ENCODE results near the gene RASAL2.

DNA sequence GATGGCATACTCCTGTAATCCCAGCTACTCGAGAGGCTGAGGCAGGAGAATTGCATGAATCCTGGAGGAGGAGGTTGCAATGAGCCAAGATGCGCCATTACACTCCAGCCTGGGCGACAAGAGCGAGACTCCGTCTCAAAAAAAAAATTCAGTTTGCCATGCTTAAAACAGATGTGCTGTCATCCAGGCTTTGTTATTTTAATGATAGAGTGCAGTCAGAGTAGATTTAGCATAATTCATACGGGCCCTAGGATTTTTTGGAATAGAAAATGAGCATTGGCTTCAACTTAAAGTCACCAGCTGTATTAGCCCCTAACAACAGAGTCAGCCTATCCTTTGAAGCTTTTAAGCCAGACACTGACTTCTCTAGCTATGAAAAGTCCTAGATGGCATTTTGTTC is 124.6 kb downstream of the RASAL2 start:
- TF ChIP-seq NFKBIZ (CRISPR knock-in tag; IDR thresholded peaks at IDR 0.05) (no peak), MXI1 (IDR thresholded peaks at IDR 0.05; ENCODE audit: borderline replicate concordance, low read depth, low read length) (no peak), CEBPB (IDR thresholded peaks at IDR 0.05; ENCODE audit: borderline replicate concordance, low read depth, low read length) (no peak), U2AF1 (optimal IDR thresholded peaks at IDR 0.05; ENCODE audit: low read depth, low read length) (no peak), UBTF (CRISPR knock-in tag; IDR thresholded peaks at IDR 0.05) (no peak), EP300 (IDR thresholded peaks at IDR 0.05; ENCODE audit: low read depth in 2 of 2, low read length in 2 of 2) (no peak), EP300 (CRISPR knock-in tag; IDR thresholded peaks at IDR 0.05; ENCODE audit: borderline replicate concordance) (no peak), JUND (CRISPR knock-in tag; IDR thresholded peaks at IDR 0.05) (no peak)

Measured in HepG2 (cell line).